ENCODE measurements around the gene VPS13D.

VPS13D gene

DNA sequence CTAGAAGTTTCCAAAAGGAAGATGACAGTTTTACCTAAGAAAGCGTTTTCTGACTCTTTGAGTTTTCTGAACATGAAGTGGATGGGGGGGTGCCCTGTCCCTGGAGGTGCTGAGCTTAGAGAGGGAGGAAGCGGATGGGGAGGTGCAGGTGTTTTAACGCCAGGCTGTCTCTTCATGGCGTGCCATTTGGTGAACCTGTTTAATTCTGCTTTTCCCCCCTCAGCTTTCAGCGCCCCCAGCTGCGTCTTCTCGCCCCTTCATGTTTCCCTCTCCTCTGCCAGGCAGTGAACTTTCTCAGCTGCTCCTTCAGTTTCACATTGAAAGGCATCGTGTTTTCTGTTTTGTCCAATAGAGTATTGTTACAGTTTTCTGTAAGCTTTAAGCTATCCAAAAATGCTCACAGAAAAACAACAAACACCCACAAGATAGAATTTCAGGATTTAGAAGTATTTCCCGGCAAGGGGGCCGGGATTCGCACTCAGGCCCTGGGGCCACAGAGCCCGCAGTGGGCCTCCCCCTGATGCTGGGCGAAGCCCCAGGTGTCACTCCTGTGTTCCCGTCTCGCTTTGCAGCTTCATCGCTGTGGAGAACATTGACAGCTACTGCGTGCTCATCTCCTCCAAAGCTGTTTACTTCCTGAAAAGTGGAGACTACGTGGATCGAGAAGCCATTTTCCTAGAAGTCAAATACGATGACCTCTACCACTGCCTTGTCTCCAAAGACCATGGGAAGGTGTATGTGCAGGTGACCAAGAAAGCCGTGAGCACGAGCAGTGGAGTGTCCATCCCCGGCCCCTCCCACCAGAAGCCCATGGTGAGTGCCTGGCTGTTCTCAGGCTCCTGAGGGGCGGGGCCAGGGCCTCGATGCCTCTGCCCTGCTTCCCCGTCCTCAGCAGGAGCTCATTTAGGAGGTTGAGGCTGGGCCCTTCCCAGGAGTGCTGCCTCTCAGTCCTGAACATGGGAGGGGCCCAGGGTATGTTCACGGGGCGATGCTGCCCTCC is 276.8 kb downstream of the VPS13D start:
- Histone ChIP-seq H3K9me3 (ENCODE audit: severe bottlenecking) (no peaks in the 10 kb centered on the region), H3K27ac (ENCODE audit: poor library complexity, severe bottlenecking) (no peak overlapping the region), H3K4me3 (ENCODE audit: severe bottlenecking) (no peak overlapping the region), H3K27me3 (ENCODE audit: insufficient read depth, poor library complexity, severe bottlenecking) (no peaks in the 10 kb centered on the region), H3K36me3 (ENCODE audit: low read depth) (peaks cover 15% of the 10 kb centered on the region), H3K4me1 (ENCODE audit: insufficient read depth, poor library complexity, severe bottlenecking) (no peaks in the 10 kb centered on the region)
- TF ChIP-seq, protein P1, sequence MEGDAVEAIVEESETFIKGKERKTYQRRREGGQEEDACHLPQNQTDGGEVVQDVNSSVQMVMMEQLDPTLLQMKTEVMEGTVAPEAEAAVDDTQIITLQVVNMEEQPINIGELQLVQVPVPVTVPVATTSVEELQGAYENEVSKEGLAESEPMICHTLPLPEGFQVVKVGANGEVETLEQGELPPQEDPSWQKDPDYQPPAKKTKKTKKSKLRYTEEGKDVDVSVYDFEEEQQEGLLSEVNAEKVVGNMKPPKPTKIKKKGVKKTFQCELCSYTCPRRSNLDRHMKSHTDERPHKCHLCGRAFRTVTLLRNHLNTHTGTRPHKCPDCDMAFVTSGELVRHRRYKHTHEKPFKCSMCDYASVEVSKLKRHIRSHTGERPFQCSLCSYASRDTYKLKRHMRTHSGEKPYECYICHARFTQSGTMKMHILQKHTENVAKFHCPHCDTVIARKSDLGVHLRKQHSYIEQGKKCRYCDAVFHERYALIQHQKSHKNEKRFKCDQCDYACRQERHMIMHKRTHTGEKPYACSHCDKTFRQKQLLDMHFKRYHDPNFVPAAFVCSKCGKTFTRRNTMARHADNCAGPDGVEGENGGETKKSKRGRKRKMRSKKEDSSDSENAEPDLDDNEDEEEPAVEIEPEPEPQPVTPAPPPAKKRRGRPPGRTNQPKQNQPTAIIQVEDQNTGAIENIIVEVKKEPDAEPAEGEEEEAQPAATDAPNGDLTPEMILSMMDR (IDR thresholded peaks at IDR 0.05; ENCODE audit: poor library complexity, severe bottlenecking) = no peak
- no peak for DNase-seq (ENCODE audit: low spot score)
- ATAC-seq (ENCODE audit: low read depth) = no peak

- no peak for DNase-seq (ENCODE audit: low spot score)
- Histone ChIP-seq H3K27ac (ENCODE audit: poor library complexity, severe bottlenecking) (no peak overlapping the region), H3K9me3 (ENCODE audit: severe bottlenecking) (peaks cover under 1% of the 10 kb centered on the region), H3K4me3 (ENCODE audit: severe bottlenecking) (no peak overlapping the region), H3K4me1 (ENCODE audit: insufficient read depth, poor library complexity, severe bottlenecking) (no peaks in the 10 kb centered on the region), H3K36me3 (ENCODE audit: low read depth) (peaks cover 15% of the 10 kb centered on the region), H3K27me3 (ENCODE audit: insufficient read depth, poor library complexity, severe bottlenecking) (no peaks in the 10 kb centered on the region)
- no peak for ATAC-seq (ENCODE audit: low read depth)
- TF ChIP-seq, protein P1 (IDR thresholded peaks at IDR 0.05; ENCODE audit: poor library complexity, severe bottlenecking) = no peak
Observed at GRCh38 chr1:12507631-12508030, 277.8 kb downstream of the VPS13D start.

GRCh38 chr1:12508849-12509248 is 279.0 kb downstream of the VPS13D start:
- ATAC-seq (ENCODE audit: low read depth) (no peak), DNase-seq (ENCODE audit: low spot score) (no peak)
- TF ChIP-seq, protein P1 (IDR thresholded peaks at IDR 0.05; ENCODE audit: poor library complexity, severe bottlenecking) = no peak
- Histone ChIP-seq H3K9me3 (ENCODE audit: severe bottlenecking) (peaks cover 2% of the 10 kb centered on the region), H3K27ac (ENCODE audit: poor library complexity, severe bottlenecking) (no peak overlapping the region), H3K36me3 (ENCODE audit: low read depth) (peaks cover 15% of the 10 kb centered on the region), H3K4me1 (ENCODE audit: insufficient read depth, poor library complexity, severe bottlenecking) (no peaks in the 10 kb centered on the region), H3K4me3 (ENCODE audit: severe bottlenecking) (no peak overlapping the region), H3K27me3 (ENCODE audit: insufficient read depth, poor library complexity, severe bottlenecking) (no peaks in the 10 kb centered on the region)

DNA sequence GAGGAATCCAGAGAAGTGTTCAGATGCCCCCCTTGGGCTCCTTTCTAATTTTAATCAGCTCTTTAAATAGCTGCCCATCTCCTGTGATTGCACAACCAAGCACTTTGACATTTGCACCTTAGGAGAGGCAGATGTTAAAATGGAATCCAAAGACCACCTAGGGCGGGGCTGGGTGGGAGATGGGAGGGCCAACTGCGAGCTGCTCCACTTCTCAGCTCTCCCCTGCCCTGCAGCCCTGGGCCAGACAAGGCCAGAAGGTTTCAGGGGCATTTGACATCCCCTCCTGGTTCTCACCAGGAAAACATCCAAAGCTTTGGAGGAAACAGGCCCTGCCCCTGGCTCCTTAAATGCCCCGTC is 281.3 kb downstream of the VPS13D start:
- no peak overlapping the region for H3K4me3 ChIP-seq (ENCODE audit: severe bottlenecking)
- TF ChIP-seq, protein P1 (IDR thresholded peaks at IDR 0.05; ENCODE audit: poor library complexity, severe bottlenecking) = no peak

More for the DNA sequence above, 281.3 kb downstream of the VPS13D start:
- no peaks in the 10 kb centered on the region for H3K27me3 ChIP-seq (ENCODE audit: insufficient read depth, poor library complexity, severe bottlenecking)
- peaks cover 2% of the 10 kb centered on the region for H3K9me3 ChIP-seq (ENCODE audit: severe bottlenecking)
- H3K27ac ChIP-seq (ENCODE audit: poor library complexity, severe bottlenecking) = no peak overlapping the region
- peaks cover 15% of the 10 kb centered on the region for H3K36me3 ChIP-seq (ENCODE audit: low read depth)
- H3K4me1 ChIP-seq (ENCODE audit: insufficient read depth, poor library complexity, severe bottlenecking) = no peaks in the 10 kb centered on the region
- DNase-seq (ENCODE audit: low spot score) (no peak), ATAC-seq (ENCODE audit: low read depth) (no peak)
